Astrocyte of the cerebellum (primary cell): ENCODE results near the gene UCN2.

Source experiments
- DNase-seq: peaks from one replicate; pipeline ENCODE4 v3.0.0-alpha.2; 2011; ENCODE audit warnings: low read depth
- H3K4me3 ChIP-seq: 2 replicates; pipeline ENCODE4 v1.5.1; 2011; ENCODE audit warnings: mild to moderate bottlenecking, low read depth, low read length, moderate library complexity
- CTCF ChIP-seq: IDR thresholded peaks from 2 replicates; pipeline ENCODE4 v1.5.1; 2012; ENCODE audit warnings: low read length, low read depth, moderate library complexity, mild to moderate bottlenecking; ENCODE audit errors: missing control alignments
- in situ Hi-C: cut with HindIII; loops from 2 replicates; pipeline ENCODE4 v1.10.0; 2017; ENCODE audit warnings: low sequenced_read_pairs

The UCN2 gene

GRCh38 chr3:48563382-48563918 lies at the start of gene UCN2:
Gene UCN2, minus strand, starts transcription at chr3:48563781. Its CDS starts 657 bp downstream, at chr3:48563124.
- DNase-seq: no peak
- no peak within 1 kb of the TSS for H3K4me3 ChIP-seq
- TF ChIP-seq CTCF: no peak
- in situ Hi-C loops: no loop called here

- in situ Hi-C loops: no loop called here
- no peak for TF ChIP-seq CTCF
- H3K4me3 ChIP-seq: no peak overlapping the region
- DNase-seq: no peak
Measured at GRCh38 chr3:48612309-48612708, 48.7 kb upstream of the UCN2 start.

GRCh38 chr3:48609088-48610005 lies 45.8 kb upstream of the UCN2 start, which contains the start of gene UQCRC1:
Gene UQCRC1, minus strand, starts transcription at chr3:48609646. Its CDS starts 26 bp downstream, at chr3:48609620.
- peak; percentile 70 for TF ChIP-seq CTCF
- in situ Hi-C loops: no loop called here
- peak; percentile 85 for DNase-seq
- H3K4me3 ChIP-seq: peak within 1 kb of the TSS; percentile 94

GRCh38 chr3:48607519-48607918 lies 43.9 kb upstream of the UCN2 start:
- DNase-seq: no peak
- no peak overlapping the region for H3K4me3 ChIP-seq
- in situ Hi-C loops: no loop called here
- TF ChIP-seq CTCF: no peak

GRCh38 chr3:48601622-48601994 lies 38.0 kb upstream of the UCN2 start:
- in situ Hi-C loops: no loop called here
- no peak for TF ChIP-seq CTCF
- no peak overlapping the region for H3K4me3 ChIP-seq
- no peak for DNase-seq

- no peak overlapping the region for H3K4me3 ChIP-seq
- in situ Hi-C loops: no loop called here
- no peak for TF ChIP-seq CTCF
- no peak for DNase-seq
Measured at GRCh38 chr3:48600711-48601621, 37.4 kb upstream of the UCN2 start.
